Upper lobe of left lung (tissue), 6 donors: Measurements from ENCODE around the gene BRD1. TPM values are rescaled to one million over a fixed set of nuclear protein-coding genes. Genes with fewer than 3 reads are reported as not detected.
A peak's percentile ranks its signal among the peaks of the same experiment; 100 is the strongest.

Experiments used
- ATAC-seq, 2 donors: fragments of 200-7000 bp; cut with Tn5 transposase; one replicate each; pipeline ENCODE4 v1.9.1; 2022; ENCODE audit warnings: mild to moderate bottlenecking in 2 of 2, moderate library complexity in 2 of 2; ENCODE audit not compliant: low FRiP score in 2 of 2
- DNase-seq, 2 donors: peaks; one replicate each; pipeline ENCODE4 v3.0.0-alpha.2; 2019 to 2020
- H3K27ac ChIP-seq, 4 donors: fragments of 200-600 bp; sonication (generic); one replicate each; pipeline ENCODE4 v1.5.1; 2016 to 2019
- H3K27me3 ChIP-seq, 4 donors: fragments of 200-600 bp; sonication (generic); one replicate each; pipeline ENCODE4 v1.5.1; 2017 to 2019
- H3K36me3 ChIP-seq, 4 donors: fragments of 200-600 bp; sonication (generic); one replicate each; pipeline ENCODE4 v1.5.1; 2016 to 2019
- H3K4me1 ChIP-seq, 4 donors: fragments of 200-600 bp; sonication (generic); one replicate each; pipeline ENCODE4 v1.5.1; 2018 to 2019
- H3K4me3 ChIP-seq, 4 donors: fragments of 200-600 bp; sonication (generic); one replicate each; pipeline ENCODE4 v1.5.1; 2017 to 2019; ENCODE audit warnings: mild to moderate bottlenecking in 2 of 4, moderate library complexity in 1 of 4
- H3K9me3 ChIP-seq, 4 donors: fragments of 200-600 bp; sonication (generic); one replicate each; pipeline ENCODE4 v1.5.1; 2018 to 2019
- EP300 ChIP-seq, 4 donors: sonication (generic); formaldehyde crosslinking; IDR thresholded peaks; one replicate each; pipeline ENCODE4 v1.5.1; 2017; ENCODE audit warnings: antibody characterized with exemption in 4 of 4, control low read depth in 2 of 4
- POLR2A ChIP-seq, 4 donors: fragments of 450-650 bp; IDR thresholded peaks; one replicate each; pipeline ENCODE4 v1.5.1; 2016 to 2017; ENCODE audit warnings: antibody characterized with exemption in 4 of 4, mild to moderate bottlenecking in 2 of 4
- POLR2AphosphoS5 ChIP-seq, 2 donors: sonication (generic); formaldehyde crosslinking; IDR thresholded peaks; one replicate each; pipeline ENCODE4 v1.5.1; 2017; ENCODE audit warnings: antibody characterized with exemption in 2 of 2
- WGBS, 2 donors: methylation state at CpG; one replicate each; pipeline ENCODE4 v1.1.5; 2017 to 2018; 5-methylcytosine and 5-hydroxymethylcytosine counted together
- total RNA-seq, 6 donors: library from RNA; depleted of rRNA in 4 of 6; stranded (reverse); fragments of >200 nt in 4 of 6; gene quantifications; one replicate each; pipeline versions ENCODE4 v1.1.0 to v1.2.1, GENCODE V29; 2016 to 2021
- TF ChIP-seq, protein P1 (sequence below), 6 experiments: fragments of 450-650 bp in 4 of 6; fragments of 200-600 bp in 2 of 6; sonication (generic) in 2 of 6; IDR thresholded peaks; one replicate each; pipeline ENCODE4 v1.5.1; 2016 to 2019; ENCODE audit warnings: antibody characterized with exemption in 6 of 6
- donor health status: DM: no; HTN: no; CAD: no; lungs with moderate emphysema.
- donor health status: DM: no; HTN: yes; CAD: no; lungs with severe emphysema.

BRD1 gene
- total RNA-seq, 6 donors from 2014 or later, result 38.9 to 141 (median 43.0) TPM

- no peak overlapping the region for H3K4me3 ChIP-seq
- TF ChIP-seq EP300 (IDR thresholded peaks at IDR 0.05), result no peak
- no peak for TF ChIP-seq POLR2AphosphoS5 (IDR thresholded peaks at IDR 0.05)
- ATAC-seq, result peak in 1 of 2 donors; percentile 20
- WGBS, 2 donors, result 81% methylated on average over 9 of the region's 9 CpGs; no CpG with 5 or more reads in 1 of the 2 donors
- no peaks in the 10 kb centered on the region for H3K4me1 ChIP-seq
- H3K36me3 ChIP-seq, result no peaks in the 10 kb centered on the region
- no peak overlapping the region for H3K27ac ChIP-seq
- no peaks in the 10 kb centered on the region for H3K27me3 ChIP-seq
- peaks cover 13 to 31% (median 17%) of the 10 kb centered on the region in 4 donors for H3K9me3 ChIP-seq
- peak in 1 of 2 donors; percentile 7 for DNase-seq
Observed at GRCh38 chr22:49749227-49749626, 78.4 kb downstream of the BRD1 start.

DNA sequence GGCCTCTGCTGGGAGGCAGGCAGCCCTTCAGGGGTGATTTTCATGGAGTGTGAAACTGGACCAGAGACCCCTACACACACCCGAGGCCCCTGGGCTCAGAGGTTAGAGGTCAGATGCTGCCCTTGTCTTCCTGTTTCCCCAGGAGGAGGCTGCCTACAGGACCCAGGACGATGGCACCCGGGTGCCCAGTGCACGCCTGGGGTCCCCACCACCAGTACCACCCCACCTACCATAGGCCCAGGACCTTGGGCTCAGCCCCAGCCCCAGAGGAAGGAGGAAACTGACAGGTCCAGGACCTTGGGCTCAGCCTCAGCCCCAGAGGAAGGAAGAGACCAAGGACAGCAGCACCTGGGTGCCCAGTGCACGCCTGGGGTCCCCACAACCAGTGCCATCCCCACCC is 79.2 kb downstream of the BRD1 start:
- no peak for TF ChIP-seq POLR2AphosphoS5 (IDR thresholded peaks at IDR 0.05)
- H3K4me3 ChIP-seq, result no peak overlapping the region
- 73% methylated on average over 2 of the region's 5 CpGs; no CpG with 5 or more reads in 1 of the 2 donors for WGBS, 2 donors
- no peaks in the 10 kb centered on the region for H3K36me3 ChIP-seq
- ATAC-seq, result peak in 1 of 2 donors; percentile 9
- no peak overlapping the region for H3K27ac ChIP-seq
- DNase-seq, result peak in 1 of 2 donors; percentile 12
- no peaks in the 10 kb centered on the region for H3K4me1 ChIP-seq
- H3K9me3 ChIP-seq, result peaks cover 13 to 33% (median 17%) of the 10 kb centered on the region in 4 donors
- H3K27me3 ChIP-seq, result no peaks in the 10 kb centered on the region

GRCh38 chr22:49747716-49748115 is 80.0 kb downstream of the BRD1 start:
- ATAC-seq (no peak), DNase-seq (no peak)
- Histone ChIP-seq H3K27me3 (no peaks in the 10 kb centered on the region), H3K4me3 (no peak overlapping the region), H3K4me1 (no peaks in the 10 kb centered on the region), H3K27ac (no peak overlapping the region), H3K36me3 (no peaks in the 10 kb centered on the region), H3K9me3 (peaks cover 13 to 41% (median 20%) of the 10 kb centered on the region in 4 donors)
- TF ChIP-seq POLR2A (IDR thresholded peaks at IDR 0.05) (no peak), EP300 (IDR thresholded peaks at IDR 0.05) (no peak), POLR2AphosphoS5 (IDR thresholded peaks at IDR 0.05) (no peak)
- TF ChIP-seq, protein P1, sequence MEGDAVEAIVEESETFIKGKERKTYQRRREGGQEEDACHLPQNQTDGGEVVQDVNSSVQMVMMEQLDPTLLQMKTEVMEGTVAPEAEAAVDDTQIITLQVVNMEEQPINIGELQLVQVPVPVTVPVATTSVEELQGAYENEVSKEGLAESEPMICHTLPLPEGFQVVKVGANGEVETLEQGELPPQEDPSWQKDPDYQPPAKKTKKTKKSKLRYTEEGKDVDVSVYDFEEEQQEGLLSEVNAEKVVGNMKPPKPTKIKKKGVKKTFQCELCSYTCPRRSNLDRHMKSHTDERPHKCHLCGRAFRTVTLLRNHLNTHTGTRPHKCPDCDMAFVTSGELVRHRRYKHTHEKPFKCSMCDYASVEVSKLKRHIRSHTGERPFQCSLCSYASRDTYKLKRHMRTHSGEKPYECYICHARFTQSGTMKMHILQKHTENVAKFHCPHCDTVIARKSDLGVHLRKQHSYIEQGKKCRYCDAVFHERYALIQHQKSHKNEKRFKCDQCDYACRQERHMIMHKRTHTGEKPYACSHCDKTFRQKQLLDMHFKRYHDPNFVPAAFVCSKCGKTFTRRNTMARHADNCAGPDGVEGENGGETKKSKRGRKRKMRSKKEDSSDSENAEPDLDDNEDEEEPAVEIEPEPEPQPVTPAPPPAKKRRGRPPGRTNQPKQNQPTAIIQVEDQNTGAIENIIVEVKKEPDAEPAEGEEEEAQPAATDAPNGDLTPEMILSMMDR (IDR thresholded peaks at IDR 0.05), result no peak
- WGBS, 2 donors, result 78 to 86% methylated on average over 3 of the region's 3 CpGs

- no peak for ATAC-seq
- WGBS, 2 donors, result 88 to 89% methylated on average over 3 of the region's 3 CpGs
- DNase-seq, result no peak
Observed at GRCh38 chr22:49747130-49747529, 80.5 kb downstream of the BRD1 start.

DNA sequence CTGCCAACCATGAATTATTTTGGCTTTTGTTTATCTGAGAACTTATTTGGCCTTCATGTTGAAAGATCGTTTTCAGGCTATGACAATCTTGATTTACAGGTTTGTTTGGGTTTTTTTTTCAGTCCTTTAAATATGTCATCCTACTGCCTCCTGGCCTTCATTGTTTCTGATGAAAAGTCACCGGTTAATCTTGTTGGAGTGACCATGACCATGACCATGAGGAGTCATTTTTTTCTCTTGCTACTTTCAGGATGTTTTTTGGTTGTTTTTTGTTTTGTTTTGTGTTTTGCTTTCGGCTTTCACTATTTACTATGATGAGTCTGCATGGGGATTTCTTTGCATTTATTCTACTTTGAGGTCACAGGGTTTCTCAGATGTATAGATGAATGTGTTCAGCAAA is 81.6 kb downstream of the BRD1 start:
- Histone ChIP-seq H3K4me1 (no peaks in the 10 kb centered on the region), H3K27me3 (no peaks in the 10 kb centered on the region), H3K36me3 (no peaks in the 10 kb centered on the region), H3K27ac (no peak overlapping the region), H3K4me3 (no peak overlapping the region), H3K9me3 (peaks cover 13 to 42% (median 20%) of the 10 kb centered on the region in 4 donors)
- 62 to 76% methylated on average over 3 of the region's 3 CpGs for WGBS, 2 donors
- no peak for TF ChIP-seq POLR2AphosphoS5 (IDR thresholded peaks at IDR 0.05)
- no peak for TF ChIP-seq EP300 (IDR thresholded peaks at IDR 0.05)
- TF ChIP-seq, protein P1 (IDR thresholded peaks at IDR 0.05), result no peak
- no peak for TF ChIP-seq POLR2A (IDR thresholded peaks at IDR 0.05)
- ATAC-seq (no peak), DNase-seq (no peak)

More at GRCh38 chr22:49747130-49747529, 80.5 kb downstream of the BRD1 start:
- Histone ChIP-seq H3K9me3 (peaks cover 13 to 42% (median 20%) of the 10 kb centered on the region in 4 donors), H3K27ac (no peak overlapping the region), H3K4me3 (no peak overlapping the region), H3K4me1 (no peaks in the 10 kb centered on the region), H3K36me3 (no peaks in the 10 kb centered on the region), H3K27me3 (no peaks in the 10 kb centered on the region)
- TF ChIP-seq, protein P1 (IDR thresholded peaks at IDR 0.05), result no peak
- no peak for TF ChIP-seq POLR2AphosphoS5 (IDR thresholded peaks at IDR 0.05)
- TF ChIP-seq EP300 (IDR thresholded peaks at IDR 0.05), result no peak
- no peak for TF ChIP-seq POLR2A (IDR thresholded peaks at IDR 0.05)

DNA sequence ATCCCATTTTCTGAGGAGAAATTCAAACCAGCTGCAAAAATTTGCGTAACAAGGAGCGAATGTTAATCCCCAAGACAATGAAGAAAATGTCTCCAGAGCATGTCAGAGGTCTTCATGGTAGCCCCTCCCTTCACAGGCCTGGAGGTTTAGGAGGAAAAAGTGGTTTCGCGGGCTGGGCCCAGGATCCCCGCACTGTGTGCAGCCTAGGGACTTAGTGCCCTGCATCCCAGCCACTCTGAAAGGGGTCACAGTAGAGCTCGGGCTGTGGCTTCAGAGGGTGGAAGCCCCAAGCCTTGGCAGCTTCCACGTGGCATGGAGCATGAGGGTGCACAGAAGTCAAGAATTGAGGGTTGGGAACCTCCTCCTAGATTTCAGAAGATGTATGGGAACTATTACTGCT is 87.4 kb downstream of the BRD1 start:
- 72 to 75% methylated on average over 7 of the region's 7 CpGs for whole genome bisulfite sequencing, 2 donors
- TF ChIP-seq POLR2A (IDR thresholded peaks at IDR 0.05), result no peak
- TF ChIP-seq POLR2AphosphoS5 (IDR thresholded peaks at IDR 0.05), result no peak
- TF ChIP-seq, protein P1 (IDR thresholded peaks at IDR 0.05), result no peak
- no peak for TF ChIP-seq EP300 (IDR thresholded peaks at IDR 0.05)

More for the DNA sequence above, 87.4 kb downstream of the BRD1 start:
- Histone ChIP-seq H3K9me3 (peaks cover 0 to 18% (median 5%) of the 10 kb centered on the region in 4 donors), H3K27ac (no peak overlapping the region), H3K4me3 (no peak overlapping the region), H3K36me3 (no peaks in the 10 kb centered on the region), H3K27me3 (no peaks in the 10 kb centered on the region), H3K4me1 (no peaks in the 10 kb centered on the region)
- DNase-seq (no peak), ATAC-seq (no peak)
